ENCODE measurements around the gene DMD.

The DMD gene

DNA sequence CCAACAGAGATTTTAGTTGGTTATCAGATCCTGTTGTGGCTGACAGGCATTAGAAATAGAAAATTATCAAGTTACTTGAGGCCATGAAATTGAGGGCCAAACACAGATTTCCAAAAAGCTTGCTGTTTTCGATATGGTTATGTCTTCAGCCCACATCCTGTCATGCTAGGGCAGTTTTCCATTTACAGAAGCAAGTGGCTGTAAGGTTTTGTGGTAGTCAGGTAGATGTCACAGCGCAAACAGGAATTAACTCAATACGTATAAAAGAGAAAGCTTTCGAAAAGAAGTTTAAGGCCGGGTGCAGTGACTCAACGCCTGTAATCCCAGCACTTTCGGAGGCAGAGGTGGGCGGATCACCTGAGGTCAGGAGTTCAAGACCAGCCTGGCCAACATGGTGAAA, 104.6 kb downstream of the DMD start:
- Histone ChIP-seq H3F3A (ENCODE audit: insufficient read depth, low read length) (no peaks in the 10 kb centered on the region), H3K27ac (ENCODE audit: low read length) (no peak overlapping the region), H3K4me2 (ENCODE audit: low read depth, low read length) (no peak overlapping the region), H3K36me3 (replicated peaks; ENCODE audit: insufficient read depth, low read length) (no peaks in the 10 kb centered on the region), H4K20me1 (ENCODE audit: insufficient read depth, low read length) (no peaks in the 10 kb centered on the region), H2AFZ (ENCODE audit: low read length) (no peak overlapping the region), H3K4me3 (ENCODE audit: low read length) (no peak overlapping the region), H3K27me3 (replicated peaks; ENCODE audit: insufficient read depth, low read length) (no peaks in the 10 kb centered on the region), H3K4me1 (ENCODE audit: low read length) (no peaks in the 10 kb centered on the region), H3K9ac (ENCODE audit: low read length) (no peak overlapping the region), H3K79me2 (ENCODE audit: low read length) (no peaks in the 10 kb centered on the region), H3K9me2 (replicated peaks; ENCODE audit: insufficient read depth, low read length) (no peaks in the 10 kb centered on the region), H3K9me3 (replicated peaks; ENCODE audit: insufficient read depth, low read length) (no peaks in the 10 kb centered on the region)
- DNase-seq: no peak
- TF ChIP-seq EZH2 (optimal IDR thresholded peaks at IDR 0.05; ENCODE audit: low read depth, low read length): no peak
- no peak for TF ChIP-seq EZH2phosphoT487 (IDR thresholded peaks at IDR 0.05; ENCODE audit: low read length)
- TF ChIP-seq, protein P1, sequence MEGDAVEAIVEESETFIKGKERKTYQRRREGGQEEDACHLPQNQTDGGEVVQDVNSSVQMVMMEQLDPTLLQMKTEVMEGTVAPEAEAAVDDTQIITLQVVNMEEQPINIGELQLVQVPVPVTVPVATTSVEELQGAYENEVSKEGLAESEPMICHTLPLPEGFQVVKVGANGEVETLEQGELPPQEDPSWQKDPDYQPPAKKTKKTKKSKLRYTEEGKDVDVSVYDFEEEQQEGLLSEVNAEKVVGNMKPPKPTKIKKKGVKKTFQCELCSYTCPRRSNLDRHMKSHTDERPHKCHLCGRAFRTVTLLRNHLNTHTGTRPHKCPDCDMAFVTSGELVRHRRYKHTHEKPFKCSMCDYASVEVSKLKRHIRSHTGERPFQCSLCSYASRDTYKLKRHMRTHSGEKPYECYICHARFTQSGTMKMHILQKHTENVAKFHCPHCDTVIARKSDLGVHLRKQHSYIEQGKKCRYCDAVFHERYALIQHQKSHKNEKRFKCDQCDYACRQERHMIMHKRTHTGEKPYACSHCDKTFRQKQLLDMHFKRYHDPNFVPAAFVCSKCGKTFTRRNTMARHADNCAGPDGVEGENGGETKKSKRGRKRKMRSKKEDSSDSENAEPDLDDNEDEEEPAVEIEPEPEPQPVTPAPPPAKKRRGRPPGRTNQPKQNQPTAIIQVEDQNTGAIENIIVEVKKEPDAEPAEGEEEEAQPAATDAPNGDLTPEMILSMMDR (IDR thresholded peaks at IDR 0.05; ENCODE audit: low read length): no peak

GRCh38 chrX:33095079-33095478, 116.3 kb downstream of the DMD start:
- H3K36me3 ChIP-seq (replicated peaks; ENCODE audit: insufficient read depth, low read length): no peaks in the 10 kb centered on the region
- no peak overlapping the region for H3K27ac ChIP-seq (ENCODE audit: low read length)
- no peak overlapping the region for H3K4me3 ChIP-seq (ENCODE audit: low read length)
- no peak overlapping the region for H2AFZ ChIP-seq (ENCODE audit: low read length)
- no peaks in the 10 kb centered on the region for H4K20me1 ChIP-seq (ENCODE audit: insufficient read depth, low read length)
- H3K4me1 ChIP-seq (ENCODE audit: low read length): no peaks in the 10 kb centered on the region
- no peak for TF ChIP-seq EZH2 (optimal IDR thresholded peaks at IDR 0.05; ENCODE audit: low read depth, low read length)
- TF ChIP-seq, protein P1 (IDR thresholded peaks at IDR 0.05; ENCODE audit: low read length): no peak
- TF ChIP-seq EZH2phosphoT487 (IDR thresholded peaks at IDR 0.05; ENCODE audit: low read length): no peak
- H3K9me3 ChIP-seq (replicated peaks; ENCODE audit: insufficient read depth, low read length): no peaks in the 10 kb centered on the region
- H3K4me2 ChIP-seq (ENCODE audit: low read depth, low read length): no peak overlapping the region
- H3K9me2 ChIP-seq (replicated peaks; ENCODE audit: insufficient read depth, low read length): no peaks in the 10 kb centered on the region
- H3K79me2 ChIP-seq (ENCODE audit: low read length): no peaks in the 10 kb centered on the region
- no peak for DNase-seq
- no peaks in the 10 kb centered on the region for H3F3A ChIP-seq (ENCODE audit: insufficient read depth, low read length)
- no peaks in the 10 kb centered on the region for H3K27me3 ChIP-seq (replicated peaks; ENCODE audit: insufficient read depth, low read length)
- no peak overlapping the region for H3K9ac ChIP-seq (ENCODE audit: low read length)

DNA sequence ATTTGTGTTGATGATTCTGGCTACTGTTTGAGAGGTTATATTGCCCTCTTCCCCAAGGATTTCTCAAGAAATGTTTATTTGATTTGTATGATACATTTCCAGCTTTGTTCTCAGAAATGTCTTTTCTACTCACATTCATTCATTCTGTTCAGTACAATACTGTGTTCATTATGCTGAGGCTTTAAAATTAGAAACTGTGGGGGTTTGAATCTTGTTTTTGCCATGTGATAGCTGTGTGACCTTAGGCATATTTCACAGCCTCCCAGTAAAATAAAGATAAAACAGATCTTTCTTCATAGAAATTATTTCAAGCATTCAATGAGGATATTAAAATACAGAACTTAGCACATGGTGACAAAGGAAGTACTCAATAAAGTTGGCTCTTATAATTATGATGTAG, 123.9 kb downstream of the DMD start:
- no peaks in the 10 kb centered on the region for H3K79me2 ChIP-seq (ENCODE audit: low read length)
- no peak overlapping the region for H2AFZ ChIP-seq (ENCODE audit: low read length)
- no peaks in the 10 kb centered on the region for H3K36me3 ChIP-seq (replicated peaks; ENCODE audit: insufficient read depth, low read length)
- no peaks in the 10 kb centered on the region for H3K27me3 ChIP-seq (replicated peaks; ENCODE audit: insufficient read depth, low read length)
- no peak overlapping the region for H3K27ac ChIP-seq (ENCODE audit: low read length)
- H3K9ac ChIP-seq (ENCODE audit: low read length): no peak overlapping the region
- H3K4me3 ChIP-seq (ENCODE audit: low read length): no peak overlapping the region
- H3K4me1 ChIP-seq (ENCODE audit: low read length): no peaks in the 10 kb centered on the region
- H3K9me2 ChIP-seq (replicated peaks; ENCODE audit: insufficient read depth, low read length): no peaks in the 10 kb centered on the region
- TF ChIP-seq EZH2 (optimal IDR thresholded peaks at IDR 0.05; ENCODE audit: low read depth, low read length) (no peak), EZH2phosphoT487 (IDR thresholded peaks at IDR 0.05; ENCODE audit: low read length) (no peak)
- no peaks in the 10 kb centered on the region for H3F3A ChIP-seq (ENCODE audit: insufficient read depth, low read length)
- H4K20me1 ChIP-seq (ENCODE audit: insufficient read depth, low read length): no peaks in the 10 kb centered on the region
- H3K4me2 ChIP-seq (ENCODE audit: low read depth, low read length): no peak overlapping the region
- no peak for DNase-seq
- H3K9me3 ChIP-seq (replicated peaks; ENCODE audit: insufficient read depth, low read length): no peaks in the 10 kb centered on the region

DNA sequence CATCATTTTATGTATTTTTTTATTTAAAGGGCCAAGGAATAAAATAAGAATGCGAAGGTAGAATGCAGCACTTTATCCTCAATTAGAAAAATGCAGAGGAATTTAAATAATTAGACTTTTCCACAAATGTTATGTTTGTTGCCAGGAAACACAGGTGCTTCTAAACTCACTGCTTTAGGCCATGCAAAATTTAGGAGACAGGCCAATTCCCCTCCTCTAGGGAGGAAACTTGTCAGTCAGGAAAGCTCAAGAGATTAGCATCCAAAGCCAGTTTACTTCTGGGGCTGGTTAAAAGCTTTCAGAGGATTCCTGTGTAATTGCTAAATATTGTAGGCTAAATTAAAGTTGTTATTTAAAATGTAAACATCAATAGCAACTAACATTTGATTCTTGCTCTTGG, 124.5 kb downstream of the DMD start:
- Histone ChIP-seq H3K9me2 (replicated peaks; ENCODE audit: insufficient read depth, low read length) (no peaks in the 10 kb centered on the region), H3K4me1 (ENCODE audit: low read length) (no peaks in the 10 kb centered on the region), H3K36me3 (replicated peaks; ENCODE audit: insufficient read depth, low read length) (no peaks in the 10 kb centered on the region), H2AFZ (ENCODE audit: low read length) (no peak overlapping the region), H3K4me2 (ENCODE audit: low read depth, low read length) (no peak overlapping the region), H3K9me3 (replicated peaks; ENCODE audit: insufficient read depth, low read length) (no peaks in the 10 kb centered on the region), H4K20me1 (ENCODE audit: insufficient read depth, low read length) (no peaks in the 10 kb centered on the region), H3K4me3 (ENCODE audit: low read length) (no peak overlapping the region), H3K9ac (ENCODE audit: low read length) (no peak overlapping the region), H3F3A (ENCODE audit: insufficient read depth, low read length) (no peaks in the 10 kb centered on the region), H3K27me3 (replicated peaks; ENCODE audit: insufficient read depth, low read length) (no peaks in the 10 kb centered on the region), H3K27ac (ENCODE audit: low read length) (no peak overlapping the region), H3K79me2 (ENCODE audit: low read length) (no peaks in the 10 kb centered on the region)
- DNase-seq: no peak
- TF ChIP-seq, protein P1 (IDR thresholded peaks at IDR 0.05; ENCODE audit: low read length): no peak
- TF ChIP-seq EZH2phosphoT487 (IDR thresholded peaks at IDR 0.05; ENCODE audit: low read length) (no peak), EZH2 (optimal IDR thresholded peaks at IDR 0.05; ENCODE audit: low read depth, low read length) (no peak)

All from MM.1S (cell line).